Neural crest cell (in vitro differentiated cells): ENCODE results near the gene IPCEF1. TPM values are rescaled to one million over a fixed set of nuclear protein-coding genes. Genes with fewer than 3 reads are reported as not detected.

ENCODE experiments used
- DNase-seq: peaks from one replicate; pipeline ENCODE4 v3.0.0; 2021; ENCODE audit warnings: low read depth, mixed read lengths, low spot score
- H3K27ac Mint-ChIP-seq: one replicate; pipeline ENCODE4 v1.8.0; 2021; ENCODE audit warnings: mild to moderate bottlenecking, mixed read lengths; ENCODE audit not compliant: unreplicated experiment
- H3K27me3 Mint-ChIP-seq: 2 replicates; pipeline ENCODE4 v1.8.0; 2021; ENCODE audit warnings: low read depth, mild to moderate bottlenecking, mixed read lengths
- H3K36me3 Mint-ChIP-seq: 2 replicates; pipeline ENCODE4 v1.8.0; 2021; ENCODE audit warnings: low read depth, mild to moderate bottlenecking, mixed read lengths
- H3K4me1 Mint-ChIP-seq: 2 replicates; pipeline ENCODE4 v1.8.0; 2021; ENCODE audit warnings: mixed read lengths
- H3K4me3 Mint-ChIP-seq: one replicate; pipeline ENCODE4 v1.8.0; 2021; ENCODE audit warnings: mild to moderate bottlenecking, mixed read lengths
- H3K9me3 Mint-ChIP-seq: 2 replicates; pipeline ENCODE4 v1.8.0; 2021; ENCODE audit warnings: mixed read lengths
- total RNA-seq: library from RNA; stranded (reverse); gene quantifications from 2 replicates; pipeline ENCODE4 v1.2.1, GENCODE V29; 2021
- TF ChIP-seq, protein P1 (sequence below): fragments of 200-600 bp; sonication (generic); conservative IDR thresholded peaks from 2 replicates; pipeline ENCODE4 v1.5.0; 2021; ENCODE audit warnings: antibody characterized with exemption, mild to moderate bottlenecking

Gene IPCEF1
- total RNA-seq, 1 donor from 2014 or later = 0.28 TPM

DNA sequence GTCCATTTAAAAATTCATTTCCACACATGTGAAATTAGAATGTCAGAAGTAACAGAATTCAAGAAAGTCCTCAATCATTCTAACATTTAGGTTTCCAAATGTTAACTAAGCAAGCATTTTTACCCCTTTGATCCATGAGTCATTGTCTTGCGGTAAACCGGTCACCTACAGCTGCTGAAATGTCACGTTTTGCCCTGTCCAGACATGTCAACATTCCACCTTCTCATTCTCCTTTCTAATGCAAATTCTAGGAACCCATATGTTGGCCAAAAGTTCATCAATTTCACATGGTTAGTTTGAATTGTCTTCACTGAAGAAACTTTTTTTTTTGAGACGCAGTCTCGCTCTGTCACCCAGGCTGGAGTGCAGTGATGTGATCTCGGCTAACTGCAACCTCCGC is 117.2 kb downstream of the IPCEF1 start:
- Mint-ChIP-seq H3K36me3 (no peaks in the 10 kb centered on the region), H3K4me1 (no peaks in the 10 kb centered on the region), H3K4me3 (no peak overlapping the region), H3K27me3 (no peaks in the 10 kb centered on the region), H3K27ac (no peak overlapping the region), H3K9me3 (no peaks in the 10 kb centered on the region)
- TF ChIP-seq, protein P1, sequence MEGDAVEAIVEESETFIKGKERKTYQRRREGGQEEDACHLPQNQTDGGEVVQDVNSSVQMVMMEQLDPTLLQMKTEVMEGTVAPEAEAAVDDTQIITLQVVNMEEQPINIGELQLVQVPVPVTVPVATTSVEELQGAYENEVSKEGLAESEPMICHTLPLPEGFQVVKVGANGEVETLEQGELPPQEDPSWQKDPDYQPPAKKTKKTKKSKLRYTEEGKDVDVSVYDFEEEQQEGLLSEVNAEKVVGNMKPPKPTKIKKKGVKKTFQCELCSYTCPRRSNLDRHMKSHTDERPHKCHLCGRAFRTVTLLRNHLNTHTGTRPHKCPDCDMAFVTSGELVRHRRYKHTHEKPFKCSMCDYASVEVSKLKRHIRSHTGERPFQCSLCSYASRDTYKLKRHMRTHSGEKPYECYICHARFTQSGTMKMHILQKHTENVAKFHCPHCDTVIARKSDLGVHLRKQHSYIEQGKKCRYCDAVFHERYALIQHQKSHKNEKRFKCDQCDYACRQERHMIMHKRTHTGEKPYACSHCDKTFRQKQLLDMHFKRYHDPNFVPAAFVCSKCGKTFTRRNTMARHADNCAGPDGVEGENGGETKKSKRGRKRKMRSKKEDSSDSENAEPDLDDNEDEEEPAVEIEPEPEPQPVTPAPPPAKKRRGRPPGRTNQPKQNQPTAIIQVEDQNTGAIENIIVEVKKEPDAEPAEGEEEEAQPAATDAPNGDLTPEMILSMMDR = no peak
- DNase-seq = no peak

DNA sequence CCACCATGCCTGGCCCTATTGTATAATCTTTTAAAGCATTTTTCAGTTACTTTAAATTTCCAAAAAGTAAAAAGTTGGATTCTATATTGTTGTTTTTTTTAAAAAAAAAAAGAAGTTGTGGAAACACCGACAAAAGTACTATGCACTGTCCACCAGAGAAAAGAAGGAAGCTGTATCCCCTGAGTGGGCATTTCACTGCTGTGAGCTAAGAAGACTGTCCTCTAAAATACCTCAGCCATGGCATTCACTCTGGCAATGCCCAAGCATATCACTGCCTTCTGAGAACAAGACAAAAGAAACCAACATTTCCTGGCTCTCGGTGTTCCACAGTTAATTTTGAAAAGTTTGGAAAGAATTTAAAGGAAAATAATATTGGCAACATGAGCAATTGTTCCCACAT is 117.8 kb downstream of the IPCEF1 start:
- TF ChIP-seq, protein P1 = no peak
- DNase-seq = no peak
- Mint-ChIP-seq H3K4me3 (no peak overlapping the region), H3K9me3 (no peaks in the 10 kb centered on the region), H3K27ac (no peak overlapping the region), H3K36me3 (no peaks in the 10 kb centered on the region), H3K27me3 (no peaks in the 10 kb centered on the region), H3K4me1 (no peaks in the 10 kb centered on the region)

DNA sequence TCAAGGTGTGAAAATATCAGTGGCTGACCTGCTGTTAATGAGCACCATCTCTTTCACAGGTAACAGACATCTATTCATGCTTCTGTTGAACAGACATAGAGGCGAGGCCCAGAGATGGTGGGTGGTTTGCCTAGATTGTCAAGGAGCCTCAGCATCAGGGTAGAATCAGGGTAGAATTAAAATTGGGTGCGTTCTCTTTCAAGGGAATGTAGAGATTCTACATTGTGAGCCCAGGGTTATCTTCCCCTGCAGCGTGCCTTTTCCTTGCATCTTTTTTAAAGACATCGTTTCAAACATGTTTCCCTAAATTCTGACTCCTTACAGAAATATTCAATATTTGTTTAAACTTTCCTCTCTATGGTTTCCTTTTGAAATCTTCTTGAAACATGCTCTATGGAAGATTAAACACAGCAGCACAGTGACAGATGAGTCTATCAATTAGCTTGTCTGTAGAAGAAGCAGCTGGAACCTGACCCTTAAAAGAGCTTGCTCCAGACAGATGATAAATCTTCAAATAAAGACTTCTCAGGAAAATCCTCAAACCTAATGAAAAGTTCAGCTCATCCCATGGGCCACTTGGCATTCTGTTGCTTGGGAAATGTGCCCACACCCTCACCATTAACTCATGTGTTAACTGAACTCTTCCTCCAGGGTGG is 119.8 kb downstream of the IPCEF1 start:
- Mint-ChIP-seq H3K36me3 (no peaks in the 10 kb centered on the region), H3K9me3 (no peaks in the 10 kb centered on the region)

DNA sequence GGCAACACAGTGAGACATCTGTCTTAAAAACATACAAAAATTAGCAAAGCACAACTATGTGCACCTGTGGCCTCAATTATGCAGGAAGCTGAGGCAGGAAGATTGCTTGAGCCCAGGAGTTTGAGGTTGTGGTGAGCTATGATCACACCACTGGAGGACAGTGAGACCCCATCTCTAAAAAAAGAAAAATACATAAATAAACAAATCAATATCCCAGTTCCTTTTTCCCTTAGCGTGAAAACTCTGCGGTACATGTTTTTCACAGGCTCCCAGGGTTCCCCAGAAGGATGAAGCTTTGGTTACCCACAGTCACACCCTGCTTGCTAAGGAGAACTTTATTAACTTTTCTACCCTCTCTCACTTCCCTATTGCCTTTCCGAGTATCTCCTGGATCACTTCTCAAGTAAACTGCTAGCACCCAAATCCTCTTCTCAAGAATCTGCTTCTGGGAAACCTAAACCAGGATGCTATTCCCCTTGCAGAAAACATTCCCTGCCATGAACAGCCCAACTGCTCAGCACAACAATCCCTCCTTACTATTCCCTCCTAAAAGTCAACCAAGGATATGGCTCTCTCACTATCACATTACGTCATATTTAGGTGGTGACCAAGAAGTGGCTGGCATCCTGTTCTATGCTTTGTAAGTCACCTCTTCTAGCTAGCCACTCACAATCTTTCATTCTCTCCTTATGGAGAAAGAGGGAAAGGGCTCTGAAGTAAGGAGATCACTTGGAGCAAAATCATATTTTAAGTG is 122.4 kb downstream of the IPCEF1 start:
- TF ChIP-seq, protein P1 = no peak
- no peak overlapping the region for H3K27ac Mint-ChIP-seq
- H3K36me3 Mint-ChIP-seq = no peaks in the 10 kb centered on the region
- no peak overlapping the region for H3K4me3 Mint-ChIP-seq
- no peak for DNase-seq
- H3K9me3 Mint-ChIP-seq = no peaks in the 10 kb centered on the region
- peaks cover 11% of the 10 kb centered on the region for H3K4me1 Mint-ChIP-seq
- no peaks in the 10 kb centered on the region for H3K27me3 Mint-ChIP-seq

More for the DNA sequence above, 119.8 kb downstream of the IPCEF1 start:
- peaks cover 4% of the 10 kb centered on the region for H3K4me1 Mint-ChIP-seq
- H3K27me3 Mint-ChIP-seq = no peaks in the 10 kb centered on the region
- H3K27ac Mint-ChIP-seq = no peak overlapping the region
- DNase-seq = no peak
- H3K4me3 Mint-ChIP-seq = no peak overlapping the region
- TF ChIP-seq, protein P1 = no peak

DNA sequence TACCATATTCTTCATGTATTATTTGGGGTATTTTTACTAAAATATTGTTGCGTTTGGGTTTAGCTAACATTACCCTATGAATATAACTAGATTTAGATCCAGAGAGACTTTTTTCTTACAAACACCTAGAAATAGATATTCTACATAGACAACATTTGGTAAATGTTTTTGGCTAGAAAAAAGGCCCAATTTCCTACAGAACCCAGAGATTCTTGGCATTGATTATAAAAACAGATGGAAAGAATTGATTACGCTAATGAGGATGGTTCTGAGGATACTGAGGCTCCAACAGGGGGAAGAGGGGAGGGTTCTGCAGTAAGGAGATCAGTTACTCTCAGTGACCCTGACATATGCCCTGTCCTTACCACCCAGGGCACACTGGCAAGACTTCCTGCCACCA is 123.2 kb downstream of the IPCEF1 start:
- H3K36me3 Mint-ChIP-seq = no peaks in the 10 kb centered on the region
- peaks cover 11% of the 10 kb centered on the region for H3K4me1 Mint-ChIP-seq
- H3K4me3 Mint-ChIP-seq = no peak overlapping the region
- TF ChIP-seq, protein P1 = no peak
- no peaks in the 10 kb centered on the region for H3K9me3 Mint-ChIP-seq
- no peak overlapping the region for H3K27ac Mint-ChIP-seq
- no peak for DNase-seq
- H3K27me3 Mint-ChIP-seq = no peaks in the 10 kb centered on the region
